NCI-H526 (cell line): ENCODE results near the gene OPN1SW.

Experiments used
- DNase-seq, 2 experiments: peaks; one replicate each; lab custom pipeline; 2025; lab: John Stamatoyannopoulos, UW

Gene OPN1SW

DNA sequence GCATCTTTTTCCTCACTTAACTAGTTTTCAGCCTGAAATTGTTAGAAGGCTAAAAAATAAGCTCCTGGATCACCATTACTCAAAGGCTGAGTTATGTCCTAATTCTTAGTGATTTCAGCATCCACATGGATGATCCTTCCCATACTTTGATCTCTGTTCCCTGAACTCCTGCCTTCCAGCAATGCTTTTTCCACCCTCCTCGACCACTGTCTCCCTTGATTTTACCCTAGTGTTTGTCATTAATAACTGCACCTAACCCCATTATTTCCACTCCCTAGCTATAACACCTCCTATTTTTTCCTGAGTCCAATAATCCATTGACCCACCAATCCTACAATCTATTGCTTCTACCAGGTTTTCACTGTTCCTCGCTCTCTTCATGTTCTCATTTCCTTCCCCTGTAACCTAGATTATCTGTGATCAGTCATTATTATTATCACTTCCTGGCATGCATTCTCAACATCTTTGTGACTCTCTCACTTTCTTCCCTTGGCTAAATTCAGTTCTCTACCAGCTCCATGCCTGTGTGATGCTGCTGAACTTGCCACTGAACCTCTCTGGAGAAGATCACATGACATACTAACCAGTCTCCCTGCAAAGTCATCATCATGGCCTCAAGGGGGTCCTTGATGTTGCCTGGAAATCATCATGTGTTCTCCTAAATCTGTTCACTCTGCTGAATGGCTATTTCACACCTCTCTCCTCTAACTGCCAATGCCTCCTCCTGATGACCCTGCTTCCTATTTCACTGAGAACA lies 42.9 kb downstream of the OPN1SW start:
- no peak for DNase-seq

DNA sequence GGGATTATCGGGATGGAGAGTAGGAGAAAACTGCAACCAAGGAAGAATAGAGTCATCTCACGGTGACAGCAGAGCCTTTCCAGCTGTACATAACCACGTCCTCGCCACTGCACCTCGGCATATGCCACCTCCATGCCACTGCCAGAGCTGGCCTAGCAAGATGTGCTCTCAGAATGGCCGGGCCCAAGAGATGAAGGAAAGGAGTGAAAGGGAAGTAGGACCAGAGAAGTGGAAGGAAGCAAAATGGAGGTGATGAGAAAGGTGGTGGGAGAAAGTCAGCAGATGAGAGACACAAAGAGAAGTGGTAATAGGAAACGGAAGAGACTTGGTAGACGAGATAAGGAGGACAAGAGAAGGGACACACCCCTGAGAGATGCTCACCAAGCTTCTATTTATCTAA lies 44.4 kb downstream of the OPN1SW start:
- DNase-seq: no peak

DNA sequence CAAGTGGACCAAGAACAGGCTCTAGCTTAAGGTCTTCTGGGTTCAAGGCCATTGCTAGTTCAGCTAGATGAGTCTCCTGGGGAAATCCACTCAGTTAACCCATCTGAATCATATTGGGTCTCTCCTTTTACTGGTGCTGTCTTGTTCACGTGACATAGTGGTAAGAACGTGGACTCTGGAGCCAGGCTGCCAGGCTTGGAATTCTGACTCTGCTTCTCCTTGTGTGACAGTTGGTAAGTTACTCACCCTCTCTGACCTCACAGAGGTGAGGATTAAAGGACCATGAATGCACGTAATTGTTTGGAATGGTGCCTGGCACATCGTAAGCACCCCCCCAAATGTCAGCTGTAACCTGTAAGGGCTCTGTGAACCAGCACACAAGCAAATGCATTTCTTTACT lies 46.1 kb downstream of the OPN1SW start:
- DNase-seq: no peak

DNA sequence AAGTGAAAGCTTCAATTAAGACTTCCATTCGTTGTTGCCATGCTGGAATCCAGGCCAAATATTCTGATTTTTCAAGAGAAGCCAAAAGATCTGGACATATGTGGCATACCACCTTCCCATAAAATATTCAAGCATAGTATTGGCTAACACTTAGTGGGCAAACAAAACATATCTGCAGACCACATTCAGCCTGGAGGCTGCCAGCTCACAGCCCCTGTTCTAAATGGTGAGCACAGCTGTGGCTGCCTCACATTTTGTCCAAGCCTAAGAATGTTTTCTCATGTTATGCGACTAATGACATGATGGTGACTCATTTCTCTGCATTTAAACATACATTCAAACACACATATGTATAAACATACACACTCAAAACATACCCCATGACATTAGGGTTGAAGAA lies 47.0 kb downstream of the OPN1SW start:
- DNase-seq: no peak

DNA sequence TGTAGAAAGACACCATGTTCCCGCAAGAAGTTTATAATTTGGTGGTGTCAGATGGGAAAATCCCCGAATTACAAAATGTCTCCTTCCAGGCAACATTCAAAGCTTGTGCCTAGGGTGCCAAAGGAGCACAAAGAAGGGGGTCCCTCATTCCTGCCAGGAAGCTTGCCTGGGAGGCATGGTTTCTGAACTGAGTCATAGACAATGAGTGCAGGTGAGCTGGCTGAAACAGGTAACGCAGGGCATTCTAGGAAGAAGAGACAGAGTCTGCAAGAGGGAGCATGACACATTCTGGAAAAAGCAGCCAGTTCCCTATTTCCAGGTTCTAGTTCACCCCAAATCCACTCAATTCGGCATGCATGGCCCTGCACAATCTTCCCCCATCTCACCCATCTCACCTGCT lies 48.4 kb downstream of the OPN1SW start:
- no peak for DNase-seq

DNA sequence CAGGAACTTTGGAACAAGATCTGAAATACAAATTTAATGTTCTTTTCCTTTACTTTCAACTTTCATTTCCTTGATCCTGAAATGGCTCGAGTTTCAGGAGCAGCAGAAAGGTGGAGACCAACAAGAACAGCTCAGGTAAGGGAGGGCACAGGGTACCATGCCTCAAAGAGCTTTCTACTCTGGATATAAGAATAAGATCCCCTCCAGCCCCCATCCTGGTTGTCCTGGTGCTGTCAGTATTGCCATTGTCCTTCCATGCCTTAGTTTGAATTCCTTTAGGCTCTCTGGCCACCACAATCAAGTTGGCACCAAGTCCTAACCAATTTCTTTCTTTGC lies 48.9 kb downstream of the OPN1SW start:
- no peak for DNase-seq

DNA sequence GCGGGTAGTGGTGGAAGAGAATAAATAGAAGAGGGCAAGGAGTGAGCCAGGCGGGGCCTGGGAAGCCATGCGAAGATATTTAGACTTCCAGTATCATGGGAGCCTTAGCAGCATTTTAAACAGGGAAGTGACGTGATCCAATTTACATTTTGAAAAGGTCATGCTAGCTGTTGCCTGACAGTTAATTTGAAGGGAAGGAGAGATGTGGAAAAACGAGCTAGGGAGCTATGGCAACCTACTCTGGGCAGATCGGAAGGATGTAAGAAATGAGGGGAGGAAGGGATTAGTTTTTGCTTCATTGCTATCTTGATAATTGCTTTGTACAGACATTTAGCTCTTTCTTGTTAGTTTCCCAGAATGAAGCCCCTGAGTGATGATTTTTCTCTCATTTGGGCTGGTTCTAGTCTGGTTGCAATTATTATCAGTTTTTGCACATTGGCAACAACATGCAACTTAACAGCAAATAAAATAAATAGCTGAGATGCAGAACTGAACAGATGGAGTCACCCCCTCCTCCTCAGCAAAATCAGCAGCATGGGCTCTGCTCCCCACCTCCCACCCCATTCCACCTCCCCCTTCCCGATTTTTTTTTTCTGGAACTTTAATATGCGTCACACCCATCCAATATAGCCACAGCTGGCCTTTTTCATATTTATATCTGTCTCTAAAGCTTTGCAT lies 49.4 kb downstream of the OPN1SW start:
- DNase-seq: peak in 1 of 2 experiments; percentile 15

DNA sequence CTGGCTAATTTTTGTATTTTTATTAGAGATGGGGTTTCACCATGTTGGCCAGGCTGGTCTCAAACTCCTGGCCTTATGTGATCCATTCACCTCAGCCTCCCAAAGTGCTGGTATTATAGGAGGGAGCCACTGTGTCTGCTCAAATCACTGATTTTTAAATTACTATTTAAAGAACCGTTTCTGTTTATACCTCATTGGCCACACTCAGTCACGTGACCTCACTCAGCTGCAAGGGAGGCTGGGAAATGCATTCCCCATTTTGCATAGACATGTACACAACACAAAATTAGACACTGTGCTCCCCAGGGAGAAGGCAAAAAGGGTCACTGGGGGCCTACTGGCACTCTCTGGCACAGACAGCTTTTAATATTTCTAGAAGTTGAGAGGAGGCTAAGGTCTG lies 50.1 kb downstream of the OPN1SW start:
- DNase-seq: no peak

DNA sequence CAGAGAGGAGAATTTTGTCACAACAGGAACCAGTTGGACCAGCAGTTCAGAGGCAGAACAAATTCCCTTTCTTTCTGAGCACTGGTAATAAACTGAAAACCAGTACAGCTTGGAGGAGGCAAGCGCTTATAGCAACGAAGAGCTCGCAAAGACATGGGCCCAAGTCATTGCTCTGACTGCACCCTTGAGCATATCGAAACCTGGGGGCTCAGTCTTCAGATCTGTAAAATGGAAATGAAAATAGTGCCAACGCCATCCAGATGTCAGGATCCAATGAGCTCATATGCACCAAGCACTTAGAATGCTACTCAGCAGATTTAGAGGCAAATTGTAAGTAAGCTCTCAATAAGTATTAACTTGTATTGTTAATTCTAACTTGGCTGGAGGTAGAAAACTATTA lies 50.9 kb downstream of the OPN1SW start:
- no peak for DNase-seq
